ENCODE data around the gene MLST8.

Gene MLST8

GRCh38 chr16:2233872-2234812 is 28.9 kb downstream of the MLST8 start:
- no peak overlapping the region for H3K4me3 ChIP-seq (ENCODE audit: low read depth, low read length)
- DNase-seq (ENCODE audit: low read depth) = no peak
- TF ChIP-seq MYC (IDR thresholded peaks at IDR 0.05; ENCODE audit: low read depth, low read length) (no peak), MAX (IDR thresholded peaks at IDR 0.05; ENCODE audit: low read depth, low read length) (no peak), POLR2A (IDR thresholded peaks at IDR 0.05; ENCODE audit: extremely low read depth, insufficient read length) (no peak)

DNA sequence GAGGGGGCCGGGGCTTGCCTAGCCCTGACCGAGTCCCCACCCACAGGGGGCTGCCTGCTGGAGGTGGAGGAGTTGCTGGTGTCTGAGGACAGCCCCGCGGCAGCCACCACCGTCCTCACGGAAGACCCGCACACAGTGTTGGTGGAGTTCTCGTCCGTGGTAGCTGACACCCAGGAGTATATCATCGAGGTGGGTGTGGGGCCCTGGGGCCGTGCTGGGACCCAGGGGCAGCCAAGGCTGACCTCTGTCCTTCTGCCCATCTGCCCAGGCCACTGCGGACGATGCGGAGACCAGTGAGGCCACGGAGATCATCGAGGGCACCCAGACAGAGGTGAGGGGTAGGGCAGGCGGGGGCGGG is 29.5 kb downstream of the MLST8 start:
- DNase-seq (ENCODE audit: low read depth) = no peak
- H3K4me3 ChIP-seq (ENCODE audit: low read depth, low read length) = no peak overlapping the region
- no peak for TF ChIP-seq MAX (IDR thresholded peaks at IDR 0.05; ENCODE audit: low read depth, low read length)
- TF ChIP-seq MYC (IDR thresholded peaks at IDR 0.05; ENCODE audit: low read depth, low read length) = no peak
- TF ChIP-seq, protein P1, sequence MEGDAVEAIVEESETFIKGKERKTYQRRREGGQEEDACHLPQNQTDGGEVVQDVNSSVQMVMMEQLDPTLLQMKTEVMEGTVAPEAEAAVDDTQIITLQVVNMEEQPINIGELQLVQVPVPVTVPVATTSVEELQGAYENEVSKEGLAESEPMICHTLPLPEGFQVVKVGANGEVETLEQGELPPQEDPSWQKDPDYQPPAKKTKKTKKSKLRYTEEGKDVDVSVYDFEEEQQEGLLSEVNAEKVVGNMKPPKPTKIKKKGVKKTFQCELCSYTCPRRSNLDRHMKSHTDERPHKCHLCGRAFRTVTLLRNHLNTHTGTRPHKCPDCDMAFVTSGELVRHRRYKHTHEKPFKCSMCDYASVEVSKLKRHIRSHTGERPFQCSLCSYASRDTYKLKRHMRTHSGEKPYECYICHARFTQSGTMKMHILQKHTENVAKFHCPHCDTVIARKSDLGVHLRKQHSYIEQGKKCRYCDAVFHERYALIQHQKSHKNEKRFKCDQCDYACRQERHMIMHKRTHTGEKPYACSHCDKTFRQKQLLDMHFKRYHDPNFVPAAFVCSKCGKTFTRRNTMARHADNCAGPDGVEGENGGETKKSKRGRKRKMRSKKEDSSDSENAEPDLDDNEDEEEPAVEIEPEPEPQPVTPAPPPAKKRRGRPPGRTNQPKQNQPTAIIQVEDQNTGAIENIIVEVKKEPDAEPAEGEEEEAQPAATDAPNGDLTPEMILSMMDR (IDR thresholded peaks at IDR 0.05; ENCODE audit: low read depth, low read length) = no peak
- no peak for TF ChIP-seq POLR2A (IDR thresholded peaks at IDR 0.05; ENCODE audit: extremely low read depth, insufficient read length)

- H3K4me3 ChIP-seq (ENCODE audit: low read depth, low read length) = no peak overlapping the region
Measured at GRCh38 chr16:2235234-2235651, 30.0 kb downstream of the MLST8 start.

DNA sequence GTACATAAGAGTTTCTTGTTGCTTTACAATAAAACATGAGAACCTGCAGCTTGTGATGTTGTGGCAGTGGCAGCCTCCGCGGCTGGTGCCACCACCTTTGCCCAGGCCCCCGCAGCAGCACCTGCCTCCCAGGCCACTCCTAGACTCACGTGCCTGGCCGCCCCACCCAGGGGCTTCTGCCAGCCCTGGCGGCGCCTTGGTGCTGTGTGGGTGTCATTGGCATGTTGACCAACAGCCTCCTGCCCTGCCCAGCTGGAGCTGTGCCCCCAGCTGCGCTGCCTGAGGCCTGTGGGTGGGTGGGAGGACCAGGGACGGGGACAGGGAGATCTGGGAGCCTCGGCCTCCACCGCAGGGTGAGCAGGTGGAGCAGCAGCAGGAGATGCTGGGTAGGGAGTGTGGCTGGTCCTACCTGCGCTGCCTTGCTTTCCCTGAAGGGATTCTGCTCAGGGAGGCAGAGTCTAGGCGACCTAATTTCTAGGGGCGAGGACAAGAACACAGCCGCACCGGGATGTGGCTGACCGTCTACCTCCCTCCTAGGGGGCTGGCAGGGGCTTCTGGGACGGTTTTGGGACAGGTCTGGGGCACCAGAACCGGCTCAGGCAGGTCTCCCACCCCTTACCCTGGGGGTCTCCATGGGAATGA is 30.6 kb downstream of the MLST8 start:
- TF ChIP-seq, protein P1 (IDR thresholded peaks at IDR 0.05; ENCODE audit: low read depth, low read length) = no peak
- no peak for TF ChIP-seq POLR2A (IDR thresholded peaks at IDR 0.05; ENCODE audit: extremely low read depth, insufficient read length)
- no peak for TF ChIP-seq MAX (IDR thresholded peaks at IDR 0.05; ENCODE audit: low read depth, low read length)
- TF ChIP-seq MYC (IDR thresholded peaks at IDR 0.05; ENCODE audit: low read depth, low read length) = no peak
- H3K4me3 ChIP-seq (ENCODE audit: low read depth, low read length) = no peak overlapping the region
- no peak for DNase-seq (ENCODE audit: low read depth)

More at GRCh38 chr16:2235234-2235651, 30.0 kb downstream of the MLST8 start:
- no peak for TF ChIP-seq MAX (IDR thresholded peaks at IDR 0.05; ENCODE audit: low read depth, low read length)
- no peak for TF ChIP-seq POLR2A (IDR thresholded peaks at IDR 0.05; ENCODE audit: extremely low read depth, insufficient read length)
- TF ChIP-seq, protein P1 (IDR thresholded peaks at IDR 0.05; ENCODE audit: low read depth, low read length) = no peak
- no peak for TF ChIP-seq MYC (IDR thresholded peaks at IDR 0.05; ENCODE audit: low read depth, low read length)
- no peak for DNase-seq (ENCODE audit: low read depth)

DNA sequence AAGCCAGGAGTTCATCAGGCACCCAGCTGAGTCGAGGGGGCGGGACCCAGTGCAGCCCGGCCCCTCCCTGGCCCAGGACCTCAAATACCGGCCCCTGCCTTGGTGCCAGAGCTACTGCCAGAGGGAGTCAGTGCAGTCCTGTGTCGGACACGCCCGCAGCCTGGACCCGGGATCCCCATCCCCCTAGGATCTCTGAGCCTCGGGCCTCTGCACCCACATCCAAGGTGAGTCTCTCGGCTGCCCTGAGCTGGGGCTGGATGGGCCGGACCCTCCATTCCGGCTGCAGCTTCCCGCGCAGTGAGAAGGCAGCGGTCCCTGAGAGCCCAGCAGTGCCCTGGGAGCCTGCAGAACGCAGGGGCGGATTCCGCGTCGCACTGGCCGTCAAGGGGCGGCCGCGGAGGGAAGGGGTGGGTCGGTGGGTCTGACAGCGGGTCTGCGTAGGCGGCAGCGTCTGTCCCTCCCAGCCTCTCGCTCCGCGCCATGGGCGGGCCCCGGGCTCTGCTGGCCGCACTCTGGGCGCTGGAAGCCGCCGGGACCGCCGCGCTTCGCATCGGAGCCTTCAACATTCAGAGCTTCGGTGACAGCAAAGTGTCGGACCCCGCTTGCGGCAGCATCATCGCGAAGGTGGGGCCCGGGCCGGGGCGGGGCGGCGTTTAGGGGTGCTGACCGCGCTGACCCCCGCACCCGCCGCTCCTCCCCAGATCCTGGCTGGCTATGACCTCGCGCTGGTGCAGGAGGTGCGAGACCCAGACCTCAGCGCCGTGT is 31.3 kb downstream of the MLST8 start, which contains the start of gene DNASE1L2:
DNASE1L2 (plus strand) TSS at position 108 of the 765 bp plus-strand sequence; CDS start at position 481, 373 bp downstream.
- no peak for DNase-seq (ENCODE audit: low read depth)
- no peak within 1 kb of the TSS for H3K4me3 ChIP-seq (ENCODE audit: low read depth, low read length)
- TF ChIP-seq, protein P1 (IDR thresholded peaks at IDR 0.05; ENCODE audit: low read depth, low read length) = no peak
- TF ChIP-seq MAX (IDR thresholded peaks at IDR 0.05; ENCODE audit: low read depth, low read length) (no peak), MYC (IDR thresholded peaks at IDR 0.05; ENCODE audit: low read depth, low read length) (no peak), POLR2A (IDR thresholded peaks at IDR 0.05; ENCODE audit: extremely low read depth, insufficient read length) (no peak)

Data from NB4 (cell line).